Panc1 (cell line): ENCODE measurements around the gene TIMP3. TPM values are rescaled to one million over a fixed set of nuclear protein-coding genes. Genes with fewer than 3 reads are reported as not detected.

Experiments used
- ATAC-seq: fragments of 200-7000 bp; cut with Tn5 transposase; 2 replicates; pipeline ENCODE4 v1.9.1; 2020; ENCODE audit warnings: mild to moderate bottlenecking, moderate library complexity
- BruUV-seq: library from RNA; stranded (reverse); fragments of 400-500 nt; replicated peaks from 2 replicates; lab custom pipeline; 2021; lab: Mats Ljungman, UMichigan
- CTCF ChIA-PET: fragments of 300-600 bp; sonication (Branson Sonifier 250); formaldehyde crosslinking; loops from one replicate; lab custom pipeline; 2022; ENCODE audit warnings: antibody characterized with exemption; lab: Charles Lee
- POLR2A ChIA-PET: fragments of 300-600 bp; sonication (Branson Sonifier 250); formaldehyde crosslinking; loops from one replicate; lab custom pipeline; 2022; ENCODE audit warnings: antibody characterized with exemption; lab: Charles Lee
- DNase-seq: peaks from one replicate; pipeline ENCODE4 v3.0.0-alpha.2; 2010; ENCODE audit warnings: low read depth, low spot score
- H3K27ac ChIP-seq: 2 replicates; pipeline ENCODE4 v1.5.1; 2011; ENCODE audit warnings: mild to moderate bottlenecking, low read length, inconsistent platforms
- H3K27me3 ChIP-seq: fragments of 200-500 bp; sonication (Bioruptor generic); 2 replicates; pipeline ENCODE4 v1.6.0; 2014; ENCODE audit warnings: low read length, inconsistent platforms; ENCODE audit not compliant: control insufficient read depth, insufficient read depth
- H3K36me3 ChIP-seq: fragments of 200-500 bp; sonication (Bioruptor generic); 2 replicates; pipeline ENCODE4 v1.5.1; 2014; ENCODE audit warnings: inconsistent platforms, mild to moderate bottlenecking, low read length, moderate library complexity; ENCODE audit not compliant: control insufficient read depth, insufficient read depth
- H3K4me1 ChIP-seq: 2 replicates; pipeline ENCODE4 v1.5.1; 2011; ENCODE audit warnings: inconsistent platforms, mild to moderate bottlenecking, low read length, moderate library complexity; ENCODE audit not compliant: control insufficient read depth, insufficient read depth
- H3K4me3 ChIP-seq, 2 experiments: 2 replicates each; pipeline ENCODE4 v1.5.1; 2011 to 2012; ENCODE audit warnings: low read depth in 2 of 2, low read length in 2 of 2, mild to moderate bottlenecking in 2 of 2, inconsistent platforms in 1 of 2, moderate library complexity in 1 of 2
- H3K9me3 ChIP-seq: fragments of 200-500 bp; sonication (Bioruptor generic); 2 replicates; pipeline ENCODE4 v1.5.1; 2014; ENCODE audit warnings: low read depth, mild to moderate bottlenecking, inconsistent platforms, low read length, moderate library complexity; ENCODE audit not compliant: control insufficient read depth, insufficient read depth
- POLR2AphosphoS5 ChIP-seq: IDR thresholded peaks from 2 replicates; pipeline ENCODE4 v1.6.1; 2012; ENCODE audit warnings: mild to moderate bottlenecking, low read depth, low read length, moderate library complexity
- REST ChIP-seq, 2 experiments: IDR thresholded peaks; 2 replicates each; pipeline ENCODE4 v1.6.1; 2011 to 2012; ENCODE audit warnings: low read depth in 2 of 2, control low read depth in 1 of 2, low read length in 1 of 2, mild to moderate bottlenecking in 1 of 2, moderate library complexity in 1 of 2; ENCODE audit not compliant: insufficient read depth in 1 of 2
- SIN3A ChIP-seq: IDR thresholded peaks from 2 replicates; pipeline ENCODE4 v1.6.1; 2012; ENCODE audit warnings: low read depth, mild to moderate bottlenecking, low read length, moderate library complexity, borderline replicate concordance; ENCODE audit not compliant: insufficient read depth
- TCF7L2 ChIP-seq: IDR thresholded peaks from 2 replicates; pipeline ENCODE4 v1.6.1; 2011; ENCODE audit warnings: mild to moderate bottlenecking, low read depth, low read length, inconsistent platforms
- in situ Hi-C: cut with HindIII; loops from 2 replicates; pipeline ENCODE4 v1.10.0; 2016; ENCODE audit warnings: low sequenced_read_pairs, low pct_unique_long_range_greater_than_20kb
- intact Hi-C: fragments of 100-400 bp; cut with micrococcal nuclease; formaldehyde crosslinking; loops from one replicate; pipeline ENCODE4 v1.10.0; 2022; ENCODE audit not compliant: unreplicated experiment
- total RNA-seq: library from RNA; stranded (reverse); gene quantifications from one replicate; pipeline ENCODE4 v1.2.1, GENCODE V29; 2021; ENCODE audit not compliant: unreplicated experiment
- TF ChIP-seq, protein P1 (sequence below): fragments of 450-650 bp; IDR thresholded peaks from 2 replicates; pipeline ENCODE4 v1.5.1; 2017; ENCODE audit warnings: mild to moderate bottlenecking

TIMP3 gene
- total RNA-seq, 1 experiment from 2014 or later, result 0.67 TPM

- ChIA-PET POLR2A (no interaction called here), CTCF (no interaction called here)
- no peak overlapping the region for H3K27ac ChIP-seq
- H3K4me1 ChIP-seq, result no peaks in the 10 kb centered on the region
- no peaks in the 10 kb centered on the region for H3K36me3 ChIP-seq
- H3K4me3 ChIP-seq, result no peak overlapping the region
- no peak for ATAC-seq
- DNase-seq, result no peak
- in situ Hi-C loops, result no loop called here
- intact Hi-C loops, result no loop called here
- H3K27me3 ChIP-seq, result no peaks in the 10 kb centered on the region
- TF ChIP-seq TCF7L2 (no peak), SIN3A (no peak), POLR2AphosphoS5 (no peak)
- TF ChIP-seq, protein P1, sequence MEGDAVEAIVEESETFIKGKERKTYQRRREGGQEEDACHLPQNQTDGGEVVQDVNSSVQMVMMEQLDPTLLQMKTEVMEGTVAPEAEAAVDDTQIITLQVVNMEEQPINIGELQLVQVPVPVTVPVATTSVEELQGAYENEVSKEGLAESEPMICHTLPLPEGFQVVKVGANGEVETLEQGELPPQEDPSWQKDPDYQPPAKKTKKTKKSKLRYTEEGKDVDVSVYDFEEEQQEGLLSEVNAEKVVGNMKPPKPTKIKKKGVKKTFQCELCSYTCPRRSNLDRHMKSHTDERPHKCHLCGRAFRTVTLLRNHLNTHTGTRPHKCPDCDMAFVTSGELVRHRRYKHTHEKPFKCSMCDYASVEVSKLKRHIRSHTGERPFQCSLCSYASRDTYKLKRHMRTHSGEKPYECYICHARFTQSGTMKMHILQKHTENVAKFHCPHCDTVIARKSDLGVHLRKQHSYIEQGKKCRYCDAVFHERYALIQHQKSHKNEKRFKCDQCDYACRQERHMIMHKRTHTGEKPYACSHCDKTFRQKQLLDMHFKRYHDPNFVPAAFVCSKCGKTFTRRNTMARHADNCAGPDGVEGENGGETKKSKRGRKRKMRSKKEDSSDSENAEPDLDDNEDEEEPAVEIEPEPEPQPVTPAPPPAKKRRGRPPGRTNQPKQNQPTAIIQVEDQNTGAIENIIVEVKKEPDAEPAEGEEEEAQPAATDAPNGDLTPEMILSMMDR, result no peak
- H3K9me3 ChIP-seq, result no peaks in the 10 kb centered on the region
- BruUV-seq, result no TSS peak
These were observed 20.7 kb upstream of the TIMP3 start for GRCh38 chr22:32780726-32781310.

DNA sequence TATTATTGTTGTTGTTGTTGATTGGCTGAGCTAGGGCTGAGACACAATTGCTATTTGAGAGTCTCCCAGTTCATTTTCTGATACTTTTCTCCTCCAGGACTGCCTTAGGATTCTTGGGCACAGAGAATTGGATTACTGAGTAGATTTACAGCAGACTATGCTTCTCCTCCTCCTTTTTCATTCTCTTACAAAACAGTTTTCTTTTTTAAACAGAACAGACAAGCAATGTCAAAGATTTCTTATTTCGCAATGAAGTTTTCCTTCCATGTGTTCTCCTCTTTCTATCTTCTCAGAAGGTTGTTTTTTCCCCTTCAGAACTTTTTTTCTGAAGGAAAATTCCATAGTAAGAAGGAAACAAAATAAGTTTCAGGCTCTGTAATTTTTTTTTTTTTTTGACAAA lies 19.8 kb upstream of the TIMP3 start:
- H3K36me3 ChIP-seq, result no peaks in the 10 kb centered on the region
- CTCF ChIA-PET, result no interaction called here

More for the DNA sequence above, 19.8 kb upstream of the TIMP3 start:
- H3K4me1 ChIP-seq, result no peaks in the 10 kb centered on the region
- TF ChIP-seq TCF7L2 (no peak), SIN3A (no peak), POLR2AphosphoS5 (no peak), REST (IDR thresholded peaks at IDR 0.05; ENCODE audit: insufficient read depth in 1 of 2, low read depth in 2 of 2, low read length in 1 of 2) (no peak)
- TF ChIP-seq, protein P1, result no peak
- H3K4me3 ChIP-seq, result no peak overlapping the region
- POLR2A ChIA-PET, result no interaction called here
- H3K27ac ChIP-seq, result no peak overlapping the region
- H3K9me3 ChIP-seq, result no peaks in the 10 kb centered on the region
- intact Hi-C loops, result no loop called here
- DNase-seq (no peak), ATAC-seq (no peak)
- BruUV-seq, result no TSS peak
- in situ Hi-C loops, result no loop called here
- H3K27me3 ChIP-seq, result no peaks in the 10 kb centered on the region
